Stimulated activated CD8-positive, alpha-beta memory T cell treated with anti-CD3 and anti-CD28 coated beads, Interleukin-15, amount 100 ng/mL, for 24 hours (primary cell): Measurements from ENCODE around the gene KCNK10.

ENCODE experiments used
- DNase-seq: peaks from one replicate; pipeline ENCODE4 v3.0.0-alpha.2; 2020; ENCODE audit warnings: low read depth

KCNK10 gene

DNA sequence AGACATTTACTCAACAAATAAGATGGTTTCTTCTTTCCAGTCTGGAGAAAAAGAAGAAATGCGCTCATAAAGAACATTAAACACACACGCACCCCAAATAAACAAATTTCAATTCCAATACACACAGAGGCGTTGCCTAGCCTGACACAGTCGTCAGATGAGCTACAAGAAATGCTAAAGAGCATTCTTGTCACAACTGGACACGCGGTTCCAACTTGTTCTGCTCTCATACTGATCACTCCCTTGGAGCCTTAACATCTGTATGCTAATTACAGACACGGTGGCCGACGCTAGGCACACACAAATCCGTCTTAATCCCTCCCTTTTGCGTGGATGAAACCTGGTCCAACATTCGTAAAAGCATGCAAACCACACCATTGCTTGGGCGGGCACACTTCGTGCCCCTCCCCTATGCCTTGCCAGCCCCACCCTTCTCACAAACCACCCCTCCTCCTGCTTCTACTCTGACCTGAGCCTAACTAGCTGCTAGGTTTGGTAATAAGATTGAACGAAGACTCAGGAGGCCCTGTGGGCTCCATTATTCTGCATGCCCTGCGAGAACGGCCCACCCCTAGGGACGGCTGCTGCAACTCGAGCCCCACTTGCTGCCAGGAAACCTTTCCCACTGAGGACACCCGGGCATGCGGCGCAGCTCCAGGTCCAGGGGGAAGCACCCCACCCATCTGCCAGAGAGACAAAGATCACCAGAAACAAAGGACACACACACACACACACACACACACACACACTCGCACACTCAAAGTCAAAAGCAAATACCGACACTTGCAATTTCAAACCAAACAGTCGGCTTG lies 1.2 kb downstream of the KCNK10 start:
- no peak for DNase-seq

DNA sequence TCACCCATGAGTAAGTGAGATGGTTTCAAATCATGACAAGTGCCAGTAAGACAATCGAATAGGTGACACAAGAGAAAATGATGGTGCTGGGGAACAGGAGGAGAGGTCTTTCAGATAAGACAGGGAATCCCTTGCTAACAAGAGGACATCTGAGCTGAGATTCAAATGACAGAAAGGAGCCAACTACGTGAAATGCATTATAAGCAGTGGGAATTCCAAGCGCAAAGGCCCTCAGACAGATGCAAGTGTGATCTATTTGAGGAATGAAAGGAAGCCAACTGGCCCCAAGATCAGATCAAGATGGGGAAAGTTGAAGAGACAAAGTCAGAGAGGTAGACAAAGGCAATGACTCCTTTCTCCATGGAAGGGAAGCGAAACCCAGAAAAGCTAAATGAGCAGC lies 4.7 kb downstream of the KCNK10 start:
- DNase-seq = no peak

DNA sequence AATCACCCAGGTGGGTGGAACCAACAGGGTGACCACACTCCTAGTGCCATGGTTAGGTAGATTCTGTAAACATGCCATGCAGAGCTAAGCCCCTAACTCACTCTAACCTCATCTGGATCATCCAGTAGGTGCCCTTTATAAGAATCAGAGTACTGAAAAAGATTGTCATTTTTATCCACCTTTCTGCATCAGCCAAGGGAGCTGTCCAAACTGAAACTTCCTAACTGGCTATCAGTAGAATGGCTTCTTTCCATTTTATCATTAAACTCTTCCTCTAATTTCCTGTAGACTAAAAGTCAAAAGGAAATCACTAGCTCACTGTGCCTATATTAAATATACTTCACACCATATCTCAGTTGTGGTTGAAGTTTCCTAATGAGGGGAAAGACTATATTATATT lies 6.5 kb downstream of the KCNK10 start:
- DNase-seq = no peak

DNA sequence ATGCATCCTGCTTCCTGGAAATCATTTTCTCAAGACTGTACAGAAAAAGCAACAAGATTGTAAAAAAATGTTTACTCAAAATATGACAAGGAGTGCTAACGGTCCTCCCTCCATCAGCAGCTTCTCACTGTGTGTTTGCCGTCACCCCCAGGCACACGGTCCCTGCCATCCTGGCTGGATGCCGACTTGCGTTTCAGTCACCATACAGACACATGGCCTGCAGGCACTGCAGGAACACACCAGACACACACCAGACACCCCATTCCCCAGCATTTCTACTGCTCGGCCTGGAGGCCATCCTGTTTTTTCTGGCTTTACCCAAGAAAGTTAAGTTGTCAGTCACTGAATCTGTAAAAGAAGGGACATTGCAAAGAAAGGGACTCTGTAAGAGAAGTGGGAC lies 10.8 kb downstream of the KCNK10 start:
- DNase-seq = no peak

DNA sequence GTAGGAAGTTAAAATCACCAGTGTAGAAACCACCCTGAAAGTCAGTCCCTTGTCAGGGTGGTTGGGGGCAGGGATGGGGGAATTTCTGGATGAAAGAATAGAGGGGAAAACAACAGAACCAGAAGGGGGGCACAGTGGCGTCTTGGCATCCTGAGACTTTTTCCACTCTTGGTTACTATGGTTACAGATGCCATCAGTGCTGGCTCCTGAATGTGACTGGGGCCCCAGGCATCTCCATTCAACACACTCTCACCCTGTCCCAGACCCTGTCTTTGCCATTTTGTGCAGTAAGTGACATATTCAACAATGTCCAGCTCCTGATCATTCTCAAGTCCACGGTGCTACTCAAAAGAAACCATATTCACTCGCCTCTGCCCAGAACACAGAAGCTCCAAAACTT lies 11.3 kb downstream of the KCNK10 start:
- DNase-seq = no peak

DNA sequence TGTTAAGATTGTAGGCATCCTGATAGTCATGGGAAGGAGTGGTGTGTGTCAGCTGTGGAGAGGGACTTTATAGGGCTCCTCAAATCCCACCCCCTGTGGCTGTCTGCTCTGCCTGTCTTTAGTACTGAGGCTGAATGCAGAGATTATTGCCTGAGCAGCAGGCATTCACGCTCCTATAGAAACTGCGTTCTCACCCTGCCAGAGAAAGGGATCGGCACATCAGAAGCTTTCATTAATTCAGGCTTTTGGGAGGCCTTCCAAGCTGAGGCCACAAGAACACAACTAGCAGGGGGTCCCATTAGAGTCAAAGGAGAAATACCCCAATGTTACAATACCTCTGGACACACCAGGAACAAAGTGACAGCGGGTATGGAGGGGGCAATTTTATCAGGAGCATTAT lies 12.6 kb downstream of the KCNK10 start:
- no peak for DNase-seq

DNA sequence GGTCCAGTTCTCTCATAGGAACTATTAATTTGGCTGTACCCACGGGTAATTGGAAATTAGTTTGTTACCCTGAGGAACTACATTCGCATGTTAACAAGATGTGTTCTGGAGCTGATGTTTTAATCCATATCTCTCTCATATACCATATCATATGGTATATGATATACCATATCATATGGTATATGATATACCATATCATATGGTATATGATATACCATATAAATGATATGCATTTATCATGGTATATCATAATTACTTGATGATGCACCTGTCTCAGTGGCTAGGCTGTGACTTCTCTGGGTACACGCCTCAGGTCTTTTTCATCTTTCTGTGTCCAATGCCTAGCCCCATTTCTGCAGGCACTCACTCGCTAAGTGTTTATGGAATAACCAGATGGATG lies 13.0 kb downstream of the KCNK10 start:
- no peak for DNase-seq

DNA sequence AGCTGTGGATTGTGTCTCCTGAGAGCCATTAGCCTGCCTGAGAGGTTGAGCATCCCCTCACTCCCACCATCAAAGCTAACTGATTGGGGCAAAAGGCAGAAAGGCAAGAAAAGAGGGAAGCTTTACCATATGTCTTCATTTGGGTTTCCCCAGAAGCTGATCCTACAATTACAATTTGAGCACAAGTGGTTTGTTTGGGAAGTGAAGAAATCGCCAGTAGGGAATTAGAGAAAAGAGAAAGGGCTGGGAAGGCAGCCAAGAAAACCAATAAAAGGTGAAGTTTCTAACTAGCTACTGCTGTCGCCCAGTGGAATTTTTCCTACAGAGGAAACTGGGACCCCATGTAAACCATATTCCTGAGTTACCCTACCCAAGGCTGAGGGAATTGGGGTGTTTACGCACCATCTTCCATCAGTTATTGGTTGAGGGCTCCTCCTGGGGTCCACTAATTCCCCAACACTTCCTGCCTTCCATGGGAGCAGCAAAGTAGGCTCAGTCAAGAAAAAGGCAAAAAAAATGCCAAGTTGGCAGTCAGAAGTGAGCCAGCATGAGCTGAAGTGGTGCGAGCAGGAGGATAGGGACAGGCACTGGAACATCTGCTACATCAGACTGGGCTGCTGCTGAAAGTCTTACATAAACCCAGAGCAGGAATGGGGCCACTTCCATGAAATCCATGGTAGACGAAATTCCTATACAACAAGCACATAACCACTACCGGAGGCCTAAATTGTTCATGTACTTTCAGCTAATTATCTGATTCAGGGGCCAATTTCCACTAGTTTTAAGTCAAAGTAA lies 17.3 kb downstream of the KCNK10 start:
- no peak for DNase-seq

DNA sequence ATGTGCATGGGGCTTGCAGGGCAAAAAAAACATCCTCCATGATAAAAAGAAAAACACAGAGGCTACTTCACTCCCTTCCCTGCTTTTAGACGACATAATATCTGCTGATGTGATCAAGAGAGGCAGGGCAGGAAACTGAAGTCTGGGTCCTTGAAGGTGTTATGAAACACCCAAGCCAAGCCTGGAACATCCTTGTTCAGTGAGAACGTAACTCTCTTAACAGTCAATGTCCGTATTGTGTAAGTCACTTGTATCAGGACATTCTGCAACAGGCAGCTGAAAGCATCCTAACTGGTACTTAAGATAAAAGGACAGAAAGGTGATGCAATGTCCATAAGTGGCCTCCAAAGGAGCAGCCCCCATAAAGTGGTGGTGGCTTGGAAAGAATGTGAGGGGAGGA lies 20.0 kb downstream of the KCNK10 start:
- DNase-seq = no peak

DNA sequence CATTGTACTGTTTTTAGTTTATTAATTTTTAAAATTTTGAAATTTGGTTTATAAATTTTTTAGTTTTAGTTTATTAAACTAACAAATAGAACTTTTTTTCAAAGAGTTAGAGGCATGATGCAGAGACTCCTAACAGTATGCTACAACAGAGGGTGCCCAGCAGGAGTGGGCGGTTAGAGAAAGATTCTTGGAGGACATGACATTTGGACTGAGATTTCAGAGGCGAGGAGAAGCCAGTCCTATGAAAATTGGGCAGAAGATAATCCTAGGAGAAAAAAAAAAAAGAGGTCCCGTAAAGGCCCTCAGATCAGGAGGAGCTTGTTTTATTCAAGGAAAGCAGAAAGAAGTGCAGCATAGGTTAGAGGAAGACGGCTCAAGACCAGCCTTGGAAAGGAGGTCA lies 21.7 kb downstream of the KCNK10 start:
- DNase-seq = no peak

DNA sequence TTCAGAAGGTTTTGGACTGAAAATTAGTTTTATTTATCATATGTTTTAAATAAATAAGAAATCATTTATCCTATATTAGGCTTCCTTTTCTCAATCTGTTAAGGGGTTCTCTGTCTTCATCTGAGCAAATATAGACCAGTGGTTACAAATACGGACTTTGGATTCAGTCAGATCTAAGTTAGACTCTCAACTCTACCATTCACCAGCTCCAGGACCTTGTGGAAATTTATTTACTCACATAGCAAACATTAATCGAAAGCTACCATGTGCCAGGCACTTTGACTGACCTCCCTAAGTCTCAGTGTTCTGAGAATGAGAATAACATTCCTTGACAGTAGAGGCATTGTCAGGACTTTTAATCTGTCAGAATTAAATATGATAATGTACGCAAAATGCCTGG lies 22.3 kb downstream of the KCNK10 start:
- DNase-seq = no peak

DNA sequence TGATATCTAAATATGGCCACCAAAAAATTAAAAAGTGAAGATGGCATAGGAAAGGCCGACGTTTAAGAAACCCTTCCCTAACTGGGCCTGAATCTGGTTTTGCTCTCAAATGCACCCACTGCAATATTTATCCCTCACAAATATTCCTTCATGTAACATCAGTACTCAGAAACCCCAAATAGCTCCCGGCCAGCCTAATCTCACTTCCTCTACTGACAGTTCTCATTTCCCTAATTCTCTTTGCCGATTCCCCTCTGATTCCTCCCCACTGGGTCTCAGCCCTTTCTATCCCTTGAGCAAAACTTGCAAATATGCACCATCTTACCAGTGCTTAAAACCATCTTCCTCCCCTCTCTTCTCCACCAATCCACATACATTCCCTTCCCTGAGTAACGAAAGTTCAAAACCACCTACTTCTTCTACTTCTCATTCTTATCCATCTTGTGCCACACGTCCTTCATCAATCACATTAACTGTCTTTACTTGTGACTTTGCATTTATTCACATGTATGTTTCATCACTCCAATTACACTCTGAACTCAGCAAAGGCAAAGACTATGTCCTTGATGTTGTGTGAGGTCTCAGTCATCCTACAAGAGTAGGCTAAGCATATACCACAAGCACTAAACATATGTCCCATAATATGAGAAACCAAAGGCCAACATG lies 23.1 kb downstream of the KCNK10 start:
- DNase-seq = no peak

DNA sequence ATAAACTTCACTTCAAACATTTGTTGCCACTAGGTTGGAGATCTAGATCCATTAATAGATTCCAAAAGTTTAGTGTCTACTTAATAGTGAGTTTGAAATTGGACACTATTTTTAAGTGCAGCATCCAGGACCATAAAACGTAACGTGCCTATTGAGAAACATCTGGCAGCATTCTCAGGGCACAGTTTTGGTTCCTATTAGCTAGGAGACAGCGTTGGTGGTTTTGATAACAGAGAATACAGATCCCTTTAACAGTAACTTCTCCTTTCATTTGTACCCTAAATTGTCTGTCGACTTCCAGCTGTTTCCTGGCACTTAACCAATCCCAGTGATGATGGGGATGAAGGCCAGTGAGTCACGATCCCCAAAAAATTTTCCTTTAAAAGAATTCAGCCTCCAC lies 25.8 kb downstream of the KCNK10 start:
- DNase-seq = no peak

DNA sequence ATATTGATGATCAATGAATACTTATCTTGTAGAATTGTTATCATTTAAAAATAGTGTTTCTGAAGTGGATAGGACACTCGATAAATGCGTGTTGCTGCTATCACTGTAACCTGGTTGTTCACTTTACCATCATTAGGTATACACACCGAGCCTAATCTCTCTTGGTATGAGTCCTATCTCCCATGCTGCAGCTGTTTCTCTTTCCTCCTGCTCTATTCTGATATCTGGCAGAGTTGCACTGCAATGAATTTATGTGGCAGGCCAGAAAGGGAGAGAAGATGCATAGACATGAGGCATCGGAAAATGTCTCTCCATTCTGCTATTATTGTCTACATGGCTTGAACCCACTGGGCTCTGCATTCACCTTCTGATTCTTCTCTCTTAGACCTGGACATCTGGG lies 26.7 kb downstream of the KCNK10 start:
- no peak for DNase-seq

DNA sequence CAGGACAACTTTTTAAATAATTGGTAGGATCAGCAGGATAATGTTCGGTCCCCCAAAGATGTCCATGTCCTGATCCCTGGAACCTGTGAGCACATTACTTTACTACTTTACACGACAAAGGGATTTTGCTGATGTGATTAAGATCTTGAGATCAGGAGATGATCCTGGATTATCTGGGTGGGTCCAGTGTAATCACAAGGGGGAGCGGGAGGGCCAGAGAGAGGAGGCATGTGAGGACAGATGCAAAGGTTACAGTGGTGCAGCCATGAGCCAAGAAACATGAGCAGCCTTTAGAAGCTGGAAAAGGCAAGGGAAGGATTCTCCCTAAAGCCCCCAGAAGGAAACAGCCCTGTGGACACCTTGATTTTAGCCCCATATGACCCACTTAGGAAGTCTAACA lies 33.1 kb downstream of the KCNK10 start:
- no peak for DNase-seq

DNA sequence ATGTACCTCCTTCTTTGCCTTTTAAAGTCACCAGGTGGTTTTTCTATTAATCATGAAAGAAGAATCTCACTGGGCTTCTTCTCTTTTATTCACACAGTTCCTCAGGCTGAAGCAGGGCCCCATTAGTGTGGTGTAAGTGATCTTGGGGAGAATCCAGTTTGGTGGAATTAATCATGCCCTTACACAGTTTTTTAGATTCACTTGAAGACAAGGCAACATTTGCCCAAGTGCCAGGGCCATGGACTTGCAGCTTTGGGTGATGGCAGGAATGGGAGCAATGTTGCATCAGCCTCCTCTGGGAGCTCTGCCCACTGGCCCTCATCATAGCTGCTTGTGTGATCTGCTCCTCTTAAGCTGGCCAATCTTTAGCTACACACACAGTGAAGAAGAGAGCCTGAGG lies 33.8 kb downstream of the KCNK10 start:
- DNase-seq = no peak

DNA sequence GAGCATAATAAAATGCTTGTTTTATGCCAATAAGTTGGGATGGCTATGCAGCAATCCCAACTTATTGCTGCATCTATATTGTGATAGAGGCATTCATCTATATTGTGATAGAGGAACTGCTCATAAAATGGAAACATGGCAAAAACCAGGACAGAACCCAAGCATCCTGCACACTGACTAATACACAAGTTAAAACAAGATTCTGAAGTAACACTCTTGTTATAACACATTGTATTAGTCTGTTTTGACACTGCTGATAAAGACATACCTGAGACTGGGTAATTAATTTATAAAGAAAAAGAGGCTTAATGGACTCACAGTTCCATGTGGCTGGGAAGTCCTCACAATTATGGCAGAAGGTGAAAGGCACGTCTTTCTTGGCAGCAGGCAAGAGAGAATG lies 36.8 kb downstream of the KCNK10 start:
- DNase-seq = no peak

DNA sequence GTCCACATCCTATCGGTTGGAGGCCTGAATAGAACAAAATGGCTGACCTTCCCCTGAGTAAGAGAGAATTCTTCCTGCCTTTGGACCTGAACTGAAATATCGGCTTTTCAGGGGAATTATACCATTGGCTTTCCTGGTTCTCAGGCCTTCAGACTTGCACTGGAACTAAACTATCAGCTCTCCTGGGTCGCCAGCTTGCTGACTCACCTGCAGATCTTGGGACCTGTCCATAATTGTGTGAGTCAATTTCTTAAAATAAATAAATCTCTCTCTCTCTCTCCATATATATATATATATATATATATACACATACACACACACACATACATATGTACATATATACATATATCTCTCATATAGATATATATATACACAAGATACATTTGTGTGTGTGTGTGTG lies 41.6 kb downstream of the KCNK10 start:
- no peak for DNase-seq

DNA sequence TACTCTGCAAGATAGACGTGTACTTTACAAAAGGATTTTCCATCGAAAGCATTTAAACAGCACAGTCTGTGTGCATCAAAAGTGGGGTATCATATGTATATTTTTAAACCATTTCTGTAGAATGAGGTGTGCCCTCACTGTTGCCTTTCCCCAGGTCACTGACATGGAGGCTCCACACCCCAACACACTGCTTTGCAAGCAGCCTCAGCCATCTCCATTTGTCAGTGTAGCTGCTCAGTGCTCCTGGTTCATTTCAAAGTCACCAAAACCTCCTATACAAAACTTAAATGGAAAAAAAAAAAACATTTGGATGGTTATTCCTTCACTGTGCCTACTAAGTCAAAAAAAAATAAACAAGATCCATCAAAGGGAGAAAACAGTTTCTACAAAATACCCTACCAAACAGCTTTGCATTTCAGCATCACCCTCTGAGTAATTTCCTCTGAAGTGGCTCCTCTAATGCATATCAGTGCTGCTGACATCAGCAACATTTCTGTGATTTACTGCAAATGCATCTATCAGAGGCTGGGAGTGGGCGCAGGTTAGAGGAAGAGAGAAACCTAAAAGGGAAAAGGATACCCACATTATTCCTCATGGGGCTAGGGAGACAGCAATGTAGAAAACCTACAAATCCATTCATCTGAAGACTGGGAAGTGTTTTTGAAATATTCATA lies 46.0 kb downstream of the KCNK10 start:
- no peak for DNase-seq

DNA sequence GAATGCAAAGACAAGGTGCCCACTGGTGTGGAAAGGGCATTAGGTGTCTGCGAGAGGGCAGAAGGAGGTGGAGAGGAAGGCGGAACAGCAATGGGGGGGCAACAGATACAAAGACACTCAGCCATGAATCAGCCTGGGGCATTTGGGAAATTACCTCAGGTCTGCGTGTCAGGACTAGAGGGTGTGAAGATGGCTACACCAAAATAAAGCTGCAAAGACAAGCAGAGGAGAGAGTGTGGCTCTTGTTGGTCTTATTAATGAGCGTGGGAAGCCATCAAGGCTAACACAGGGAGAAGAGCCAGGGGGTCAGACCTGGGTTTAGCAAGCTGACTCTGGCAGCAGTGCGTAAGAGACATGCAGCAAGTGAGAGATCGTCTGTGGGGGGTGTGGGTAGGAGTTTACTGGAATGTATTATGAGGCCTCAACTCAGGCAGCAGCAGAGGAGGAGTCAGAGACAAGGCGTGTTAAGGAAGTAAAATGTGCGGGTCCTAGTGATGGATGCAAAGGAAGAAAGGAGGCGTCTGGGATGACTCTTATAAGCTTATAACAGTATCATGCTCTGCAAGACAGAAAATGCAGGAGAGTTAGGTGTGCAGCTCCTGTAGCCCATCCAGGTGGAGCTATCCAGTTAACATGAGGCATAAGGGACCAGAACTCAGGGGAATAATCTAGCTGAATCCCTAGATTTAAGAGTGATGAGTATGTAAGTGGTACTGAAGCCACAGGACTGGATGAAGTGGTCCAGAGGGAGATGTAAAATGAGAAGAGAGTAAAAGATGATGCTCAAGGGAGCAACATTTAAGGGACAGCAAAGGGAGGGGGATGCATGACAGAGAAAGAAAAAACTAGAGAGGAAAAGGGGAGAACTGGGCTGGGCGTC lies 50.4 kb downstream of the KCNK10 start:
- DNase-seq = no peak

DNA sequence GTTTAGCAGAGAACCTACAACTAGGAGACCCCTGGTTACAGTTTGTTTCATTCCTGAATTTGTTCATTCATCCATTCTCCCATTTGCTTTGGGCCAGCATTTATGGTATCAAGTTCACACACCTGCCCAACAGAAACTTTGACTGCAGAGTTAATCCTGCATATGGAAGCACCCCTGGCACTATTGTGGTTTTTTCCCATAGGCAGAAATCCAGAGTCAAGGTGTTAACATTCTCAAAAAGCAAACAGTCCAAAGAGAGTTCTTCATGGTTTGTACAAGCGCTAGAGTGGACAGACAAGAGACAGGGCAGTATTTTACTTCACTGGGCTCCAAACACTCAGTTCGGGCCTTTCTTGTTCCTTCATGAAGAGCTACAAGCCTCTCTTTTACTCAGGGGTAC lies 51.9 kb downstream of the KCNK10 start:
- no peak for DNase-seq

DNA sequence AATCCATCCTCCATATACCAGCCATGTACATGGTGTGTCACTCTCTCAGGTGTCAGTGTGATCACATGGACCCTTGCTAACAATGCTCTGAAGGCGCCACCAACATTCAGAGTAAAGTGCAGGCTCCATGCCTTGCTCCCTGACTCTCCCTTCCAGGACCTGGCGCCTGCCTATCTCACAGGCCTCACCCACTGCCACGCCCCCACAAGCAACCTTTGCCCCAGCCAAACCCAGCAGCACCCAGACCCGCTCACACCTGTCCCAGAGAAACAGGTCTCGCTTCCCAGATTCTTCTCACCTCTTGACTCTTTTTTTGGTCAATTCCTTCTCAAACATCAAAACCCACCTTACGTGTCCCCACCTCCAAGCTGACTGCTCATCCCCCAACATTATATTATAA lies 52.3 kb downstream of the KCNK10 start:
- DNase-seq = no peak
